ENCODE results near the gene AHSP.
"Not testable (repeated sequence)": the region's sequence is repeated elsewhere in the genome, so short reads cannot be mapped to it uniquely, and the experiment has no call there.

Gene AHSP

GRCh38 chr16:31501226-31501965 is 26.3 kb upstream of the AHSP start:
- H3K27ac ChIP-seq (ENCODE audit: low read depth, low read length, severe bottlenecking) = no peak overlapping the region
- no peak overlapping the region for H3K4me3 ChIP-seq (ENCODE audit: extremely low read depth, insufficient read depth, low read length, poor library complexity, severe bottlenecking)
- 66 to 75% methylated on average over 2 to 3 of the region's 3 CpGs for WGBS, 2 experiments (ENCODE audit: insufficient coverage in 2 of 2)
- H3K9me3 ChIP-seq (ENCODE audit: control insufficient read depth, low read length) = no peaks in the 10 kb centered on the region
- H3K4me1 ChIP-seq (ENCODE audit: control insufficient read depth, insufficient read depth, low read length, poor library complexity, severe bottlenecking) = no peaks in the 10 kb centered on the region
- peaks cover 60% of the 10 kb centered on the region for H3K36me3 ChIP-seq (ENCODE audit: control insufficient read depth, insufficient read depth, low read length)

GRCh38 chr16:31501966-31502348 is 25.7 kb upstream of the AHSP start:
- no peak overlapping the region for H3K27ac ChIP-seq (ENCODE audit: low read depth, low read length, severe bottlenecking)
- H3K4me1 ChIP-seq (ENCODE audit: control insufficient read depth, insufficient read depth, low read length, poor library complexity, severe bottlenecking) = peaks cover 2% of the 10 kb centered on the region
- no peaks in the 10 kb centered on the region for H3K9me3 ChIP-seq (ENCODE audit: control insufficient read depth, low read length)
- peaks cover 60% of the 10 kb centered on the region for H3K36me3 ChIP-seq (ENCODE audit: control insufficient read depth, insufficient read depth, low read length)
- WGBS, 2 experiments (ENCODE audit: insufficient coverage in 2 of 2) = 78 to 90% methylated on average over 3 to 4 of the region's 4 CpGs
- H3K4me3 ChIP-seq (ENCODE audit: extremely low read depth, insufficient read depth, low read length, poor library complexity, severe bottlenecking) = no peak overlapping the region

GRCh38 chr16:31502981-31503380 is 24.7 kb upstream of the AHSP start:
- H3K9me3 ChIP-seq (ENCODE audit: control insufficient read depth, low read length) = no peaks in the 10 kb centered on the region
- H3K4me1 ChIP-seq (ENCODE audit: control insufficient read depth, insufficient read depth, low read length, poor library complexity, severe bottlenecking) = peaks cover 6% of the 10 kb centered on the region
- H3K27ac ChIP-seq (ENCODE audit: low read depth, low read length, severe bottlenecking) = no peak overlapping the region
- H3K36me3 ChIP-seq (ENCODE audit: control insufficient read depth, insufficient read depth, low read length) = peaks cover 49% of the 10 kb centered on the region
- no peak overlapping the region for H3K4me3 ChIP-seq (ENCODE audit: extremely low read depth, insufficient read depth, low read length, poor library complexity, severe bottlenecking)

DNA sequence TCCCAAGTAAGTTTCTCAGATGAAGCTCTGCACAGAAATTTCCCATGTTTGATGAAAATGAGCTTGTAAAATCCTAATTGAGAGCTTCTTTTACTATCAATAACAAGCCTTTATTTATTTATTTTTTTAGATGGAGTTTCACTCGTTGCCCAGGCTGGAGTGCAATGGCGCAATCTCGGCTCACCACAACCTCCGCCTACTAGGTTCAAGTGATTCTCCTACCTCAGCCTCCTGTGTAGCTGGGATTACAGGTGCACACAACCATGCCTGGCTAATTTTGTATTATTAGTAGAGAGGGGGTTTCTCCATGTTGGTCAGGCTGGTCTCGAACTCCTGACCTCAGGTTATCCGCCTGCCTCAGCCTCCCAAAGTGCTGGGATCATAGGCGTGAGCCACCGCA is 24.1 kb upstream of the AHSP start:
- 93% methylated on average over 6 of the region's 8 CpGs for WGBS, 2 experiments (ENCODE audit: insufficient coverage in 2 of 2)
- H3K4me1 ChIP-seq (ENCODE audit: control insufficient read depth, insufficient read depth, low read length, poor library complexity, severe bottlenecking); H3K4me3 ChIP-seq (ENCODE audit: extremely low read depth, insufficient read depth, low read length, poor library complexity, severe bottlenecking): not testable (repeated sequence)

DNA sequence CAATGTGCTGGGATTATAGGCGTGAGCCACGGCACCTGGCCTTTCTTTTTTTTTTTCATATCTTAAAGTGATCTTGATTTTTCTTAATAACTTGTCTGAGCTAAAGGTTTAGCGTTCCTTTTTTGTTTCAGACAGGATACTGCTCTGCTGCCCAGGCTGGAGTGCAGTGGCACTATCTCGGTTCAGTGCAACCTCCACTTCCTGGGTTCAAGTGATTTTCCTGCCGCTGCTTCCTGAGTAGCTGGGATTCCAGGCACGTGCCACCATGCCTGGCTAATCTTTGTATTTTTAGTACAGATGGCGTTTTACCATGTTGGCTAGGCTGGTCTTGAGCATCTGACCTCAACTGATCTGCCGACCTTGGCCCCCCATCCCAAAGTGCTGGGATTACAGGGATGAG is 23.5 kb upstream of the AHSP start:
- Histone ChIP-seq H3K9me3 (ENCODE audit: control insufficient read depth, low read length) (no peaks in the 10 kb centered on the region), H3K4me3 (ENCODE audit: extremely low read depth, insufficient read depth, low read length, poor library complexity, severe bottlenecking) (no peak overlapping the region), H3K4me1 (ENCODE audit: control insufficient read depth, insufficient read depth, low read length, poor library complexity, severe bottlenecking) (peaks cover 6% of the 10 kb centered on the region), H3K27ac (ENCODE audit: low read depth, low read length, severe bottlenecking) (no peak overlapping the region), H3K36me3 (ENCODE audit: control insufficient read depth, insufficient read depth, low read length) (peaks cover 37% of the 10 kb centered on the region)
- 90 to 94% methylated on average over 5 to 6 of the region's 8 CpGs for WGBS, 2 experiments (ENCODE audit: insufficient coverage in 2 of 2)

More for the DNA sequence above, 24.1 kb upstream of the AHSP start:
- peaks cover 44% of the 10 kb centered on the region for H3K36me3 ChIP-seq (ENCODE audit: control insufficient read depth, insufficient read depth, low read length)
- H3K27ac ChIP-seq (ENCODE audit: low read depth, low read length, severe bottlenecking); H3K9me3 ChIP-seq (ENCODE audit: control insufficient read depth, low read length): not testable (repeated sequence)

DNA sequence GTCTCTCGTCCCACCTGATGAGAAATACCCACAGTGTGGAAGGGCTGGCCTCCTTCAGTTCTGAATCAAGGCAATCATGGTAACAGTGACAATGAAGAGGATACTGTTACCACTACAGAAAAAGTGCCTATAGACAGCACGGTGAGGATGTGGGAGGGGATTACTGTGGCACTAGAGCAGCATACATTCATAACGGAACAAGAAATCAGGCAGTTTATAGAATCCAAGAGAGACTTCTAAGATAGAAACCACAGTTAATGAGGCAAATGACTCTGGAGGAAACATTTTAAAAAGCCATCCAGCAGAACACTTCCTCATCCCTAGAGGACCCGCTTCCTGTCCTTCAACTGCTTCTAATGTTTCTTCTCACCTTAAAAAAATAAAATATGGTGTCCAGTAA is 22.2 kb upstream of the AHSP start:
- WGBS, 2 experiments (ENCODE audit: insufficient coverage in 2 of 2) = 100% methylated on average over 1 of the region's 4 CpGs
- Histone ChIP-seq H3K4me1 (ENCODE audit: control insufficient read depth, insufficient read depth, low read length, poor library complexity, severe bottlenecking) (peaks cover 6% of the 10 kb centered on the region), H3K4me3 (ENCODE audit: extremely low read depth, insufficient read depth, low read length, poor library complexity, severe bottlenecking) (no peak overlapping the region), H3K27ac (ENCODE audit: low read depth, low read length, severe bottlenecking) (no peak overlapping the region), H3K9me3 (ENCODE audit: control insufficient read depth, low read length) (no peaks in the 10 kb centered on the region), H3K36me3 (ENCODE audit: control insufficient read depth, insufficient read depth, low read length) (peaks cover 25% of the 10 kb centered on the region)

DNA sequence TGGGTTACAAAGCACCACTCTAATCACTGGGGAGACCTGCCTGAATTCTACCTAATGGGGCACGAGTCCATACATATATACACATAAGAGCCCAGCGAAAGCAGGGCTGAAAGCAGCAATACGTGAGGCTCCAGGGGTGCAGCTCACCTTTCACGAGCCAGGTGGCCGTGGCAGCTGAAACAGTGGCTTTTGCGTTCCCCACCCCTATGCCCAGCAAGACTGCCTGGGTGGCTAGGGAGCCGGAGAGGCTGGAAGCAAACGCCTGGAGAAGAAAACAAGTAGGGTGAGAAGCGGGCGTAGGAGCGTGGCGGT is 20.1 kb upstream of the AHSP start:
- Histone ChIP-seq H3K9me3 (ENCODE audit: control insufficient read depth, low read length) (no peaks in the 10 kb centered on the region), H3K4me1 (ENCODE audit: control insufficient read depth, insufficient read depth, low read length, poor library complexity, severe bottlenecking) (peaks cover 6% of the 10 kb centered on the region), H3K36me3 (ENCODE audit: control insufficient read depth, insufficient read depth, low read length) (peaks cover 22% of the 10 kb centered on the region), H3K27ac (ENCODE audit: low read depth, low read length, severe bottlenecking) (peak overlapping the region; percentile 98), H3K4me3 (ENCODE audit: extremely low read depth, insufficient read depth, low read length, poor library complexity, severe bottlenecking) (peak overlapping the region; percentile 96)
- 2 to 10% methylated on average over 2 to 11 of the region's 12 CpGs for WGBS, 2 experiments (ENCODE audit: insufficient coverage in 2 of 2)

DNA sequence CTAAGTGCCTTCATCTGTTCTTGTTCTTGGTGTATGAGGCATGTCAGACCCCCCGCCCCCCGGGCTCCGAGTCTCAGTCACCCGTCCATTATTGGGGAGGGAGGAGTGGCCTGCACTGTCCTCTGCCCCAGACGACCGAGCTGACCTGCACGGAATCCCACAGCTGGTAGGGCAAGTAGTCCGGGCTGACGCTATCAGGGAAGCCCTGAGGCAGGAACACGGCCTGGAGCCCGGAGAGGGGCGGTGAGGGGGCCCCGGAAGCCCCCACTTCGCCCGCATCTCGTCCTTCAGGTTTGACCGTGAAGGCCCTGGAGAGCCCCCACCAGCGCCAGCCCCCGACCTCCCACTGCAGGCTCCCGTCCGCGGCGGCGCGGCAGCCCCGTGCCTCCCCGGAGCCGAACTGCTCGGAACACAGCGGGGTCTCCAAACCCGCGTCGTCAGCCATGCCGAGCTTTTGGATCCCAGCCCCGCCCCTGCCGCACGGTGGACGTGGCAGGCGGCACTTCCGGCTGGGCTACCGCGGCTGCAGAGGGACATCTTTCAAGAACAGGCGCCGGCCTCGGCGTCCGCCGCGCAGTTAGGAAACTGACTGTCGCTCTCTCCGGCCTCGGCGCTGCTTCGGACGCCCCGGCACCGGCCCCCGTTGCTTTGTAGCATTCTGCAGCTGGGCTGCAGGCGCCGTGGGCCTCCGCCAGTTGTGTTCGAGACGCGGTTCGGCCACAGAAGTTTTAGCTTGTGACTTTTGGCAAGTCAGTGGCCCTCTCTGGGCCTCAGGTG is 19.6 kb upstream of the AHSP start, which contains the start of gene RUSF1:
Gene RUSF1, minus strand, starts transcription at position 463 of the 777 bp plus-strand sequence. Its CDS starts 18 bp downstream, at position 445.
- Histone ChIP-seq H3K36me3 (ENCODE audit: control insufficient read depth, insufficient read depth, low read length) (peaks cover 22% of the 10 kb centered on the region), H3K9me3 (ENCODE audit: control insufficient read depth, low read length) (no peaks in the 10 kb centered on the region), H3K4me1 (ENCODE audit: control insufficient read depth, insufficient read depth, low read length, poor library complexity, severe bottlenecking) (peaks cover 6% of the 10 kb centered on the region), H3K27ac (ENCODE audit: low read depth, low read length, severe bottlenecking) (peak within 1 kb of the TSS; percentile 98), H3K4me3 (ENCODE audit: extremely low read depth, insufficient read depth, low read length, poor library complexity, severe bottlenecking) (peak within 1 kb of the TSS; percentile 96)
- WGBS, 2 experiments (ENCODE audit: insufficient coverage in 2 of 2) = 0% methylated on average over 57 to 58 of the region's 65 CpGs

- Histone ChIP-seq H3K27ac (ENCODE audit: low read depth, low read length, severe bottlenecking) (peak overlapping the region; percentile 98), H3K9me3 (ENCODE audit: control insufficient read depth, low read length) (no peaks in the 10 kb centered on the region), H3K4me3 (ENCODE audit: extremely low read depth, insufficient read depth, low read length, poor library complexity, severe bottlenecking) (peak overlapping the region; percentile 96), H3K4me1 (ENCODE audit: control insufficient read depth, insufficient read depth, low read length, poor library complexity, severe bottlenecking) (peaks cover 6% of the 10 kb centered on the region), H3K36me3 (ENCODE audit: control insufficient read depth, insufficient read depth, low read length) (peaks cover 22% of the 10 kb centered on the region)
- 60 to 67% methylated on average over 2 to 4 of the region's 6 CpGs for WGBS, 2 experiments (ENCODE audit: insufficient coverage in 2 of 2)
Observed at GRCh38 chr16:31508706-31509195, 18.9 kb upstream of the AHSP start.

- no peak overlapping the region for H3K4me3 ChIP-seq (ENCODE audit: extremely low read depth, insufficient read depth, low read length, poor library complexity, severe bottlenecking)
- 43 to 48% methylated on average over 2 to 4 of the region's 6 CpGs for WGBS, 2 experiments (ENCODE audit: insufficient coverage in 2 of 2)
- no peaks in the 10 kb centered on the region for H3K36me3 ChIP-seq (ENCODE audit: control insufficient read depth, insufficient read depth, low read length)
- H3K27ac ChIP-seq (ENCODE audit: low read depth, low read length, severe bottlenecking) = no peak overlapping the region
- H3K4me1 ChIP-seq (ENCODE audit: control insufficient read depth, insufficient read depth, low read length, poor library complexity, severe bottlenecking) = no peaks in the 10 kb centered on the region
- no peaks in the 10 kb centered on the region for H3K9me3 ChIP-seq (ENCODE audit: control insufficient read depth, low read length)
Observed at GRCh38 chr16:31513126-31513525, 14.6 kb upstream of the AHSP start.

GRCh38 chr16:31513884-31514283 is 13.8 kb upstream of the AHSP start:
- Histone ChIP-seq H3K4me1 (ENCODE audit: control insufficient read depth, insufficient read depth, low read length, poor library complexity, severe bottlenecking) (no peaks in the 10 kb centered on the region), H3K27ac (ENCODE audit: low read depth, low read length, severe bottlenecking) (no peak overlapping the region), H3K36me3 (ENCODE audit: control insufficient read depth, insufficient read depth, low read length) (no peaks in the 10 kb centered on the region), H3K4me3 (ENCODE audit: extremely low read depth, insufficient read depth, low read length, poor library complexity, severe bottlenecking) (no peak overlapping the region), H3K9me3 (ENCODE audit: control insufficient read depth, low read length) (no peaks in the 10 kb centered on the region)
